Mammary epithelial cell (primary cell): Measurements from ENCODE around the gene GBE1.

ENCODE experiments used
- EZH2 ChIP-seq: IDR thresholded peaks from 2 replicates; pipeline ENCODE4 v1.6.1; 2012; ENCODE audit warnings: low read length, inconsistent platforms, borderline replicate concordance
- TF ChIP-seq, protein P1 (sequence below), 2 donors: IDR thresholded peaks in 1 of 2; conservative IDR thresholded peaks in 1 of 2; 2 replicates each; pipeline ENCODE4 v1.5.1; 2011 to 2012; ENCODE audit warnings: inconsistent platforms in 2 of 2, low read length in 2 of 2, mild to moderate bottlenecking in 2 of 2, control low read depth in 1 of 2, low read depth in 1 of 2; ENCODE audit not compliant: insufficient read depth in 1 of 2; ENCODE audit errors: extremely low read depth in 1 of 2

DNA sequence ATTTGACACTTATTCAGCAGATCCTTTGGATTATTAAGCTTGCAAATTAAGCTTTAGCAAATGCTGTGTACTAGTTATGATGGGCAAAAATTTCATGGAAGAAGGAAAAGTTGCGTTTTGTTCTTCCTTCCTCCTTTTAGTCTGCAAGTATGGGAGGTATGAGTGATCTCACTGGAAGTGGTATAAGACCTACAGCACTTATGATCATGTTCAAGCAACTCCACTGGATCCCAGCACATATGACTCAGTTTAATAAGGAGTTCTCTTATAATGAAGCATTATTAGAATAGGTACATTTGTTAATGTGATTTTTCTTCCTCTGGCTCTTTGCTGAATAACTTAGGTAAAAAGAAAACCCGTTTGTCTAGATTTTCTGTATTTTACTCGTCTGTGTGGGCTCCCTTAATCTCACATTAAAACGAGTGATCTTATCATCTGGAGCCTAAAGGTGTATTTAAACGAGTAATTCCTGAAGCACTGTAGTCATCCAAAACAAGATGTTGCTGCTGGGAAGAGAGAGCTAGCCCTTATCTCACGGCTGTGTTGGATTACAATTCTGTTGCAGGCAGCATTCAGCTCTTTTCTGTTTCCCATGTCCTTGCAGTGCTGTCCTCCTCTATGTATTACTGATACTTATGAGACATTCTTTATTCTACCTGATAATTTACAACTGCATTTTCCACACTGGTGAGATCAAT, 264.9 kb downstream of the GBE1 start:
- TF ChIP-seq, protein P1, sequence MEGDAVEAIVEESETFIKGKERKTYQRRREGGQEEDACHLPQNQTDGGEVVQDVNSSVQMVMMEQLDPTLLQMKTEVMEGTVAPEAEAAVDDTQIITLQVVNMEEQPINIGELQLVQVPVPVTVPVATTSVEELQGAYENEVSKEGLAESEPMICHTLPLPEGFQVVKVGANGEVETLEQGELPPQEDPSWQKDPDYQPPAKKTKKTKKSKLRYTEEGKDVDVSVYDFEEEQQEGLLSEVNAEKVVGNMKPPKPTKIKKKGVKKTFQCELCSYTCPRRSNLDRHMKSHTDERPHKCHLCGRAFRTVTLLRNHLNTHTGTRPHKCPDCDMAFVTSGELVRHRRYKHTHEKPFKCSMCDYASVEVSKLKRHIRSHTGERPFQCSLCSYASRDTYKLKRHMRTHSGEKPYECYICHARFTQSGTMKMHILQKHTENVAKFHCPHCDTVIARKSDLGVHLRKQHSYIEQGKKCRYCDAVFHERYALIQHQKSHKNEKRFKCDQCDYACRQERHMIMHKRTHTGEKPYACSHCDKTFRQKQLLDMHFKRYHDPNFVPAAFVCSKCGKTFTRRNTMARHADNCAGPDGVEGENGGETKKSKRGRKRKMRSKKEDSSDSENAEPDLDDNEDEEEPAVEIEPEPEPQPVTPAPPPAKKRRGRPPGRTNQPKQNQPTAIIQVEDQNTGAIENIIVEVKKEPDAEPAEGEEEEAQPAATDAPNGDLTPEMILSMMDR (conservative IDR thresholded peaks at IDR 0.05 in 1 of 2, IDR thresholded peaks at IDR 0.05 in 1 of 2; ENCODE audit: extremely low read depth in 1 of 2, insufficient read depth in 1 of 2, low read depth in 1 of 2, low read length in 2 of 2) = no peak
- TF ChIP-seq EZH2 = no peak
